WTC11 (cell line): ENCODE measurements around the gene CXCL6.

Experiments
- CBFB ChIP-seq: sonication (generic); formaldehyde crosslinking; IDR thresholded peaks from 2 replicates; pipeline ENCODE4 v1.8.1; 2022; ENCODE audit warnings: mild to moderate bottlenecking, low read depth, missing genetic modification reagents
- FOXK1 ChIP-seq: sonication (generic); formaldehyde crosslinking; IDR thresholded peaks from 2 replicates; pipeline ENCODE4 v1.8.0; 2022; ENCODE audit warnings: mild to moderate bottlenecking, moderate library complexity, missing genetic modification reagents
- IRF1 ChIP-seq: sonication (generic); formaldehyde crosslinking; IDR thresholded peaks from 2 replicates; pipeline ENCODE4 v1.8.0; 2023; ENCODE audit warnings: missing genetic modification reagents
- MAX ChIP-seq: sonication (generic); formaldehyde crosslinking; IDR thresholded peaks from 2 replicates; pipeline ENCODE4 v1.8.0; 2022; ENCODE audit warnings: mild to moderate bottlenecking, missing genetic modification reagents
- NFYB ChIP-seq: sonication (generic); formaldehyde crosslinking; conservative IDR thresholded peaks from 2 replicates; pipeline ENCODE4 v1.8.0; 2022; ENCODE audit warnings: low read depth, missing genetic modification reagents
- NR3C1 ChIP-seq: sonication (generic); formaldehyde crosslinking; conservative IDR thresholded peaks from 2 replicates; pipeline ENCODE4 v1.8.1; 2023; ENCODE audit warnings: low read depth, mild to moderate bottlenecking, missing genetic modification reagents
- STAT6 ChIP-seq: sonication (generic); formaldehyde crosslinking; conservative IDR thresholded peaks from 2 replicates; pipeline ENCODE4 v1.8.1; 2023; ENCODE audit warnings: mild to moderate bottlenecking, low read depth, missing genetic modification reagents, moderate library complexity
- TCF7 ChIP-seq: sonication (generic); formaldehyde crosslinking; IDR thresholded peaks from 2 replicates; pipeline ENCODE4 v1.8.0; 2022; ENCODE audit warnings: mild to moderate bottlenecking, low read depth, missing genetic modification reagents, moderate library complexity
- TEAD1 ChIP-seq: sonication (generic); formaldehyde crosslinking; IDR thresholded peaks from 2 replicates; pipeline ENCODE4 v1.8.0; 2022; ENCODE audit warnings: mild to moderate bottlenecking, missing genetic modification reagents
- ZNF263 ChIP-seq: sonication (generic); formaldehyde crosslinking; IDR thresholded peaks from 2 replicates; pipeline ENCODE4 v1.8.1; 2022; ENCODE audit warnings: low read depth, mild to moderate bottlenecking, moderate library complexity, missing genetic modification reagents
- ZNF423 ChIP-seq: fragments of 250-450 bp; sonication (Bioruptor Pico); IDR thresholded peaks from 2 replicates; pipeline ENCODE4 v2.1.2; 2022; ENCODE audit warnings: mild to moderate bottlenecking, moderate library complexity
- TF ChIP-seq, protein P1 (sequence below): fragments of 200-600 bp; IDR thresholded peaks from 2 replicates; pipeline ENCODE4 v1.8.0; 2022; ENCODE audit warnings: antibody characterized with exemption
- TF ChIP-seq, protein P2 (sequence below): sonication (generic); formaldehyde crosslinking; IDR thresholded peaks from 2 replicates; pipeline ENCODE4 v1.8.1; 2022; ENCODE audit warnings: missing genetic modification reagents, borderline replicate concordance
- TF ChIP-seq, protein P3 (sequence below): sonication (generic); formaldehyde crosslinking; conservative IDR thresholded peaks from 2 replicates; pipeline ENCODE4 v1.8.1; 2022; ENCODE audit warnings: mild to moderate bottlenecking, missing genetic modification reagents

DNA sequence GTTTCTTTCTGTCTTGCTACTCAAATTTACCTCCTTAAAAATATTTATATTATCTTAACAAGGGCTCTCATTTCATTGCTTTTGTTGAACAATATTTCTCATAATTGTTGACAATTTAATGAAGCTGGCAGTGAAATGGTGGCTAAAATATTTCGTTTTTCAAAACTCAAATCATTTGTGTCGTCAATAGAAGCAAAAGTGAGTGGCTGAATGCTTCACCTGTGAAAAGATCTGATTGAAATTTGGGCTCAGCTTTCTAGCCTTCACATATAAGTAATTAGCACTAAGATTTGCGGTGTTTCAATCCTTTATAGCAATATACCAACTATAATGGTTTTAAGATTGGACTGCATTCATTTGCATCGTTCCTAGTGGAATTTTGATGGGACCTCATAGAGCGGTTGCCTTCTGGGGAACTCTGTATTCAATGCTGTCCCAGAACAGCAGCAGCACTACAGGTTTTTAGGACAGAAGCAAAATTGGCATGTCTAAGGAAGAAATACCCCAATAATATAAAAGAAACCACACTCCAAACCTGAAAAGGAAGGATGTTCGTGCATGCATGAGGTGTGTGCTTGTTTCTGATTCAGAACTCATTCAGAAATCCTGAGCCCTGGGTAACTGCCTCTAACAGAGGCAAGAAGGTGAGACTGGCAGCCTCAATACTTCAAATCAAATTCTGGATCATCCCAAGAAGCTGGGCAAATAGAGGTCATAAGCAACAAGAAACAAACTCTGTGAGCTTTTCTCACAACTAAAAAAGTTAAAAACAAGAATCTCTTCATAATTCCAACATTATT is 35.2 kb downstream of the CXCL6 start:
- TF ChIP-seq, protein P1, sequence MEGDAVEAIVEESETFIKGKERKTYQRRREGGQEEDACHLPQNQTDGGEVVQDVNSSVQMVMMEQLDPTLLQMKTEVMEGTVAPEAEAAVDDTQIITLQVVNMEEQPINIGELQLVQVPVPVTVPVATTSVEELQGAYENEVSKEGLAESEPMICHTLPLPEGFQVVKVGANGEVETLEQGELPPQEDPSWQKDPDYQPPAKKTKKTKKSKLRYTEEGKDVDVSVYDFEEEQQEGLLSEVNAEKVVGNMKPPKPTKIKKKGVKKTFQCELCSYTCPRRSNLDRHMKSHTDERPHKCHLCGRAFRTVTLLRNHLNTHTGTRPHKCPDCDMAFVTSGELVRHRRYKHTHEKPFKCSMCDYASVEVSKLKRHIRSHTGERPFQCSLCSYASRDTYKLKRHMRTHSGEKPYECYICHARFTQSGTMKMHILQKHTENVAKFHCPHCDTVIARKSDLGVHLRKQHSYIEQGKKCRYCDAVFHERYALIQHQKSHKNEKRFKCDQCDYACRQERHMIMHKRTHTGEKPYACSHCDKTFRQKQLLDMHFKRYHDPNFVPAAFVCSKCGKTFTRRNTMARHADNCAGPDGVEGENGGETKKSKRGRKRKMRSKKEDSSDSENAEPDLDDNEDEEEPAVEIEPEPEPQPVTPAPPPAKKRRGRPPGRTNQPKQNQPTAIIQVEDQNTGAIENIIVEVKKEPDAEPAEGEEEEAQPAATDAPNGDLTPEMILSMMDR = no peak
- TF ChIP-seq NR3C1 (CRISPR knock-in tag) (no peak), NFYB (CRISPR knock-in tag) (no peak), TCF7 (no peak), IRF1 (CRISPR knock-in tag) (no peak), ZNF263 (CRISPR knock-in tag) (no peak), ZNF423 (CRISPR knock-in tag) (no peak), TEAD1 (CRISPR knock-in tag) (no peak), FOXK1 (no peak), CBFB (CRISPR knock-in tag) (no peak), STAT6 (CRISPR knock-in tag) (no peak), MAX (CRISPR knock-in tag) (no peak)
- TF ChIP-seq, protein P2, sequence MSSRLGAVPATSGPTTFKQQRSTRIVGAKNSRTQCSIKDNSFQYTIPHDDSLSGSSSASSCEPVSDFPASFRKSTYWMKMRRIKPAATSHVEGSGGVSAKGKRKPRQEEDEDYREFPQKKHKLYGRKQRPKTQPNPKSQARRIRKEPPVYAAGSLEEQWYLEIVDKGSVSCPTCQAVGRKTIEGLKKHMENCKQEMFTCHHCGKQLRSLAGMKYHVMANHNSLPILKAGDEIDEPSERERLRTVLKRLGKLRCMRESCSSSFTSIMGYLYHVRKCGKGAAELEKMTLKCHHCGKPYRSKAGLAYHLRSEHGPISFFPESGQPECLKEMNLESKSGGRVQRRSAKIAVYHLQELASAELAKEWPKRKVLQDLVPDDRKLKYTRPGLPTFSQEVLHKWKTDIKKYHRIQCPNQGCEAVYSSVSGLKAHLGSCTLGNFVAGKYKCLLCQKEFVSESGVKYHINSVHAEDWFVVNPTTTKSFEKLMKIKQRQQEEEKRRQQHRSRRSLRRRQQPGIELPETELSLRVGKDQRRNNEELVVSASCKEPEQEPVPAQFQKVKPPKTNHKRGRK (CRISPR knock-in tag) = no peak
- TF ChIP-seq, protein P3, sequence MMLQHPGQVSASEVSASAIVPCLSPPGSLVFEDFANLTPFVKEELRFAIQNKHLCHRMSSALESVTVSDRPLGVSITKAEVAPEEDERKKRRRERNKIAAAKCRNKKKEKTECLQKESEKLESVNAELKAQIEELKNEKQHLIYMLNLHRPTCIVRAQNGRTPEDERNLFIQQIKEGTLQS (CRISPR knock-in tag) = no peak
